H1 (cell line): ENCODE results near the gene AGAP1. TPM values are rescaled to one million over a fixed set of nuclear protein-coding genes. Genes with fewer than 3 reads are reported as not detected.

Source experiments
- CTCF ChIA-PET: fragments of 300-600 bp; sonication (Branson Sonifier 250); formaldehyde crosslinking; loops from one replicate; lab custom pipeline; 2021; ENCODE audit not compliant: partially characterized antibody; lab: Charles Lee
- POLR2A ChIA-PET: fragments of 300-600 bp; sonication (Branson Sonifier 250); formaldehyde crosslinking; loops from one replicate; lab custom pipeline; 2021; ENCODE audit warnings: inconsistent platforms; ENCODE audit not compliant: partially characterized antibody; lab: Charles Lee
- DNase-seq, 2 experiments: peaks; one replicate each; pipeline versions ENCODE4 v3.0.0 to v3.0.0-alpha.2; 2010 to 2022; ENCODE audit warnings: low spot score in 2 of 2, low read depth in 1 of 2, mixed read lengths in 1 of 2
- FAIRE-seq: peaks from 2 replicates; lab custom pipeline; 2011; peaks lifted over from hg19 to GRCh38; lab: Jason Lieb, UNC
- H2AFZ ChIP-seq: 2 replicates; pipeline ENCODE4 v1.8.1; 2012; ENCODE audit warnings: low read length, inconsistent platforms
- H2AK5ac ChIP-seq: 2 replicates; pipeline ENCODE4 v1.6.1; 2013; ENCODE audit warnings: low read depth, low read length
- H2BK120ac ChIP-seq: replicated peaks from 2 replicates; pipeline ENCODE3; 2013; ENCODE audit warnings: low read depth, low read length, inconsistent platforms
- H2BK12ac ChIP-seq: 2 replicates; pipeline ENCODE4 v1.6.1; 2013; ENCODE audit warnings: low read depth, low read length
- H2BK15ac ChIP-seq: 2 replicates; pipeline ENCODE4 v1.6.1; 2013; ENCODE audit warnings: low read length
- H2BK20ac ChIP-seq: 2 replicates; pipeline ENCODE4 v1.6.1; 2013; ENCODE audit warnings: low read length
- H2BK5ac ChIP-seq: 2 replicates; pipeline ENCODE4 v1.6.1; 2013; ENCODE audit warnings: low read depth, low read length
- H3K14ac ChIP-seq: 2 replicates; pipeline ENCODE4 v1.6.1; 2013; ENCODE audit warnings: inconsistent platforms; ENCODE audit not compliant: insufficient read length
- H3K18ac ChIP-seq: 2 replicates; pipeline ENCODE4 v1.6.1; 2013; ENCODE audit warnings: low read length; ENCODE audit errors: extremely low read depth
- H3K23ac ChIP-seq: 2 replicates; pipeline ENCODE4 v1.6.1; 2013; ENCODE audit warnings: inconsistent platforms; ENCODE audit not compliant: insufficient read length
- H3K23me2 ChIP-seq: 2 replicates; pipeline ENCODE4 v1.6.1; 2013; ENCODE audit warnings: low read depth, low read length
- H3K27ac ChIP-seq: 2 replicates; pipeline ENCODE4 v1.6.1; 2011; ENCODE audit warnings: low read depth, low read length, inconsistent platforms
- H3K27me3 ChIP-seq, 4 experiments: replicated peaks in 1 of 4; 1 replicate in 1 of 4; 2 replicates in 3 of 4; pipeline versions ENCODE4 v1.6.1 to v1.8.1; 2011 to 2013; ENCODE audit warnings: low read length in 3 of 4, mild to moderate bottlenecking in 3 of 4, inconsistent platforms in 2 of 4, mixed read lengths in 2 of 4, moderate library complexity in 1 of 4; ENCODE audit not compliant: control insufficient read depth in 3 of 4, insufficient read depth in 3 of 4; ENCODE audit errors: extremely low read depth in 1 of 4
- H3K36me3 ChIP-seq, 4 experiments: 2 replicates each; pipeline versions ENCODE4 v1.6.1 to v1.8.1; 2011 to 2013; ENCODE audit warnings: mild to moderate bottlenecking in 4 of 4, low read length in 3 of 4, moderate library complexity in 2 of 4, control low read depth in 1 of 4, inconsistent platforms in 1 of 4; ENCODE audit not compliant: insufficient read depth in 4 of 4, control insufficient read depth in 2 of 4
- H3K4ac ChIP-seq: replicated peaks from 2 replicates; pipeline ENCODE3; 2013; ENCODE audit warnings: low read length, low read depth, mixed read lengths, inconsistent platforms; ENCODE audit not compliant: insufficient read length
- H3K4me1 ChIP-seq, 4 experiments: replicated peaks in 1 of 4; 1 replicate in 1 of 4; 2 replicates in 3 of 4; pipeline versions ENCODE4 v1.6.1 to v1.8.1; 2011 to 2013; ENCODE audit warnings: low read length in 3 of 4, inconsistent platforms in 2 of 4, mixed read lengths in 1 of 4; ENCODE audit not compliant: insufficient read depth in 4 of 4, control insufficient read depth in 3 of 4
- H3K4me2 ChIP-seq, 2 experiments: 2 replicates each; pipeline versions ENCODE4 v1.6.1 to v1.8.1; 2011 to 2013; ENCODE audit warnings: low read depth in 2 of 2, low read length in 2 of 2, control low read depth in 1 of 2, inconsistent platforms in 1 of 2, mild to moderate bottlenecking in 1 of 2; ENCODE audit not compliant: insufficient read depth in 1 of 2
- H3K4me3 ChIP-seq, 4 experiments: fragments of 200-600, 300-600 bp in 1 of 4; sonication (generic), shearing (Covaris generic), sonication (Bioruptor Twin) in 1 of 4; 2 replicates each; pipeline versions ENCODE4 v1.5.1 to v1.8.1; 2011 to 2016; ENCODE audit warnings: low read length in 4 of 4, low read depth in 3 of 4, control low read depth in 2 of 4, inconsistent platforms in 2 of 4, mild to moderate bottlenecking in 2 of 4, mixed read lengths in 1 of 4, moderate library complexity in 1 of 4; ENCODE audit not compliant: insufficient read depth in 2 of 4; ENCODE audit errors: extremely low read depth in 1 of 4
- H3K56ac ChIP-seq: replicated peaks from 2 replicates; pipeline ENCODE3; 2013; ENCODE audit warnings: low read depth, mild to moderate bottlenecking, mixed read lengths, low read length, inconsistent platforms; ENCODE audit not compliant: insufficient read length
- H3K79me1 ChIP-seq: 2 replicates; pipeline ENCODE4 v1.6.1; 2013; ENCODE audit warnings: low read depth, low read length, control low read depth
- H3K79me2 ChIP-seq, 2 experiments: 2 replicates each; pipeline versions ENCODE4 v1.6.1 to v1.8.1; 2012 to 2013; ENCODE audit warnings: low read length in 2 of 2, mild to moderate bottlenecking in 2 of 2, inconsistent platforms in 1 of 2; ENCODE audit not compliant: insufficient read depth in 2 of 2, control insufficient read depth in 1 of 2
- H3K9ac ChIP-seq, 4 experiments: replicated peaks in 1 of 4; 1 replicate in 1 of 4; 2 replicates in 3 of 4; pipeline versions ENCODE4 v1.6.1 to v1.8.1; 2011 to 2013; ENCODE audit warnings: low read depth in 3 of 4, low read length in 3 of 4, control low read depth in 2 of 4, mild to moderate bottlenecking in 2 of 4, moderate library complexity in 2 of 4, inconsistent platforms in 1 of 4; ENCODE audit errors: extremely low read depth in 1 of 4
- H3K9me3 ChIP-seq, 2 experiments: 2 replicates each; pipeline versions ENCODE4 v1.6.1 to v1.8.1; 2012 to 2013; ENCODE audit warnings: mild to moderate bottlenecking in 2 of 2, moderate library complexity in 2 of 2, control low read depth in 1 of 2, inconsistent platforms in 1 of 2, low read depth in 1 of 2, low read length in 1 of 2, mixed read lengths in 1 of 2; ENCODE audit not compliant: insufficient read depth in 2 of 2
- H4K20me1 ChIP-seq, 2 experiments: replicated peaks in 1 of 2; 2 replicates each; pipeline versions ENCODE3 to v1.8.1; 2011 to 2013; ENCODE audit warnings: inconsistent platforms in 2 of 2, low read length in 2 of 2, mild to moderate bottlenecking in 1 of 2; ENCODE audit not compliant: insufficient read depth in 2 of 2, control insufficient read depth in 1 of 2
- H4K5ac ChIP-seq: 2 replicates; pipeline ENCODE4 v1.6.1; 2013; ENCODE audit warnings: low read length, low read depth, mixed read lengths, inconsistent platforms; ENCODE audit not compliant: insufficient read length
- H4K8ac ChIP-seq: 2 replicates; pipeline ENCODE4 v1.8.0; 2013; ENCODE audit warnings: mild to moderate bottlenecking, moderate library complexity, low read length, inconsistent platforms; ENCODE audit not compliant: insufficient read depth; ENCODE audit errors: extremely low read depth
- H4K91ac ChIP-seq: replicated peaks from 2 replicates; pipeline ENCODE3; 2013; ENCODE audit warnings: low read length, mixed read lengths, inconsistent platforms; ENCODE audit not compliant: insufficient read length
- EP300 ChIP-seq, 2 experiments: IDR thresholded peaks; 1 replicate in 1 of 2; 2 replicates in 1 of 2; pipeline ENCODE4 v1.6.1; 2011 to 2012; ENCODE audit warnings: low read depth in 2 of 2, low read length in 2 of 2, mild to moderate bottlenecking in 2 of 2, borderline replicate concordance in 1 of 2, inconsistent platforms in 1 of 2, moderate library complexity in 1 of 2
- KDM5A ChIP-seq: fragments of 200-600 bp; IDR thresholded peaks from 2 replicates; pipeline ENCODE4 v1.7.1; 2012; ENCODE audit warnings: mild to moderate bottlenecking, low read length, inconsistent platforms, mixed read lengths
- WGBS, 2 experiments: shearing (Covaris generic) in 1 of 2; methylation state at CpG; one replicate each; pipeline versions ENCODE4 v1.1.6 to v1.1.7; 2013 to 2015; ENCODE audit warnings: low lambda C conversion rate in 2 of 2, mixed read lengths in 2 of 2, inconsistent platforms in 1 of 2, low coverage in 1 of 2, missing lambda C conversion rate in 1 of 2; ENCODE audit not compliant: insufficient replicate concordance in 2 of 2, insufficient coverage in 1 of 2, insufficient read length in 1 of 2; ENCODE audit errors: extremely low coverage in 1 of 2, missing lambda C conversion rate in 1 of 2; 5-methylcytosine and 5-hydroxymethylcytosine counted together
- polyA plus RNA-seq, 7 experiments: library from polyadenylated mRNA; depleted of rRNA in 3 of 7; stranded (reverse) in 5 of 7; unstranded in 2 of 7; fragments of >200 nt in 5 of 7; fragments of 200-250 nt in 2 of 7; gene quantifications; 1 replicate in 5 of 7; 2 replicates in 1 of 7; 4 replicates in 1 of 7; pipeline versions ENCODE4 v1.2.1 to v1.2.3, GENCODE V29; 2011 to 2013; ENCODE audit warnings: missing spikeins in 2 of 7, mixed read lengths in 2 of 7
- total RNA-seq: library from RNA; stranded (reverse); fragmentation: NEBNext Ultra II Directional; extraction: Animal tissue kit (Norgen Biotek cat#: 25700); gene quantifications from 2 replicates; pipeline ENCODE4 v1.2.1, GENCODE V29; 2021
- TF ChIP-seq, protein P1 (sequence below), 3 experiments: IDR thresholded peaks; 1 replicate in 2 of 3; 2 replicates in 1 of 3; pipeline versions ENCODE4 v1.5.1 to v1.6.1; 2011; ENCODE audit warnings: low read length in 3 of 3, mild to moderate bottlenecking in 3 of 3, inconsistent platforms in 2 of 3, low read depth in 1 of 3, moderate library complexity in 1 of 3; ENCODE audit not compliant: insufficient read depth in 1 of 3; ENCODE audit errors: control extremely low read depth in 1 of 3

AGAP1 gene
- total and polyA plus RNA-seq, 2 of the 8 experiments (the other 6 are each of a cell fraction or from before 2014, with no cell fraction given), result 18.1 to 39.4 TPM

DNA sequence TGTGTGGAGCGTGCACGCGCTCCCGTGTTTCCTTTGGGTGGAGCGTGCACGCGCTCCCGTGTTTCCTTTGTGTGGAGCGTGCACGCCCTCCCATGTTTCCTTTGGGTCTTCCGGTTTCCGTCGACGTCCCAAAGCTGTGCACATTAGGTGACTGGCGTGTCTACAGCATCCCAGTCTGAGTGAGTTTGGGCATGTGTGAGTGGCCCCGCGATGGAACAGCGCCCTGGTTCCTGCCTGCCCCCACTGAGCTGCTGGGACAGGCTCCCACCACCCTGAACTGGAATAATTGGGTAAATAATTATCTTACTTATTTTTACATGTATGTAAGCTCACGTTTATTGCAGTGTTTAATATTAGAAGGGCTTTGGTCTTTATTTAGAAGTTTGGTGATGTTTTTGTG lies 104.2 kb downstream of the AGAP1 start:
- Histone ChIP-seq H3K9me3 (peaks cover 0 to 2% of the 10 kb centered on the region in 2 experiments; a peak in 1 of 4 replicates), H2BK20ac (no peak overlapping the region), H3K4me3 (no peak overlapping the region), H3K27ac (no peak overlapping the region), H2BK120ac (no peak overlapping the region), H4K20me1 (peaks cover 15 to 19% of the 10 kb centered on the region in 2 experiments), H2BK12ac (no peak overlapping the region), H3K23me2 (no peaks in the 10 kb centered on the region), H2BK5ac (no peak overlapping the region)
- CTCF ChIA-PET, result interaction anchor here (0.6 to 4.7 kb wide), 7 partner anchors 41 to 176 kb away, joined by 3 to 26 read pairs (median 4); no protein-coding TSS in a partner anchor
- TF ChIP-seq EP300 (IDR thresholded peaks at IDR 0.05; ENCODE audit: borderline replicate concordance in 1 of 2, low read depth in 2 of 2, low read length in 2 of 2), result no peak
- no peak for TF ChIP-seq KDM5A
- TF ChIP-seq, protein P1, sequence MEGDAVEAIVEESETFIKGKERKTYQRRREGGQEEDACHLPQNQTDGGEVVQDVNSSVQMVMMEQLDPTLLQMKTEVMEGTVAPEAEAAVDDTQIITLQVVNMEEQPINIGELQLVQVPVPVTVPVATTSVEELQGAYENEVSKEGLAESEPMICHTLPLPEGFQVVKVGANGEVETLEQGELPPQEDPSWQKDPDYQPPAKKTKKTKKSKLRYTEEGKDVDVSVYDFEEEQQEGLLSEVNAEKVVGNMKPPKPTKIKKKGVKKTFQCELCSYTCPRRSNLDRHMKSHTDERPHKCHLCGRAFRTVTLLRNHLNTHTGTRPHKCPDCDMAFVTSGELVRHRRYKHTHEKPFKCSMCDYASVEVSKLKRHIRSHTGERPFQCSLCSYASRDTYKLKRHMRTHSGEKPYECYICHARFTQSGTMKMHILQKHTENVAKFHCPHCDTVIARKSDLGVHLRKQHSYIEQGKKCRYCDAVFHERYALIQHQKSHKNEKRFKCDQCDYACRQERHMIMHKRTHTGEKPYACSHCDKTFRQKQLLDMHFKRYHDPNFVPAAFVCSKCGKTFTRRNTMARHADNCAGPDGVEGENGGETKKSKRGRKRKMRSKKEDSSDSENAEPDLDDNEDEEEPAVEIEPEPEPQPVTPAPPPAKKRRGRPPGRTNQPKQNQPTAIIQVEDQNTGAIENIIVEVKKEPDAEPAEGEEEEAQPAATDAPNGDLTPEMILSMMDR (IDR thresholded peaks at IDR 0.05; ENCODE audit: control extremely low read depth in 1 of 3, insufficient read depth in 1 of 3, low read depth in 1 of 3, low read length in 3 of 3), result no peak
- TF ChIP-seq, all 59 proteins: peak for 0
- DNase-seq (no peak), FAIRE-seq (no peak)
- POLR2A ChIA-PET, result no interaction called here
- H3K79me2 ChIP-seq, result peaks cover 0 to 67% of the 10 kb centered on the region in 2 experiments; a peak in 2 of 4 replicates
- no peak overlapping the region for H2AFZ ChIP-seq
- no peak overlapping the region for H3K14ac ChIP-seq
- H2BK15ac ChIP-seq, result no peak overlapping the region
- H4K5ac ChIP-seq, result no peak overlapping the region
- H2AK5ac ChIP-seq, result no peak overlapping the region
- no peak overlapping the region for H3K18ac ChIP-seq
- peaks cover 0 to 4% (median 0%) of the 10 kb centered on the region in 4 experiments; a peak in 1 of 7 replicates for H3K4me1 ChIP-seq
- no peak overlapping the region for H3K23ac ChIP-seq
- H4K8ac ChIP-seq, result no peak overlapping the region
- no peaks in the 10 kb centered on the region for H3K27me3 ChIP-seq
- H3K36me3 ChIP-seq, result no peaks in the 10 kb centered on the region
- H3K79me1 ChIP-seq, result peaks cover 8% of the 10 kb centered on the region
- no peak overlapping the region for H3K9ac ChIP-seq
- H3K4me2 ChIP-seq, result no peak overlapping the region
- H3K4ac ChIP-seq, result no peak overlapping the region
- H3K56ac ChIP-seq, result no peak overlapping the region
- 93% methylated on average over 19 of the region's 19 CpGs; no CpG with 5 or more reads in 1 of the 2 experiments for WGBS, 2 experiments
- H4K91ac ChIP-seq, result no peak overlapping the region
